ENCODE data around the gene PRKCB.

GRCh38 chr16:24140730-24141129 lies 304.9 kb downstream of the PRKCB start:
- TF ChIP-seq EZH2phosphoT487 (conservative IDR thresholded peaks at IDR 0.05; ENCODE audit: low read length) (no peak), CTCF (IDR thresholded peaks at IDR 0.05; ENCODE audit: insufficient read depth, low read length, poor library complexity, severe bottlenecking) (no peak)

Data from SU-DHL-6 (cell line).